GM19328 (cell line): ENCODE results near the gene ADAMTS5.

Source experiments
- ATAC-seq: cut with Tn5 transposase; IDR thresholded peaks from one replicate; pipeline ENCODE4 v1.9.1; 2021; ENCODE audit warnings: mild to moderate bottlenecking, moderate library complexity; ENCODE audit not compliant: unreplicated experiment

The ADAMTS5 gene

GRCh38 chr21:26949830-26950229, 17.1 kb downstream of the ADAMTS5 start:
- no peak for ATAC-seq

DNA sequence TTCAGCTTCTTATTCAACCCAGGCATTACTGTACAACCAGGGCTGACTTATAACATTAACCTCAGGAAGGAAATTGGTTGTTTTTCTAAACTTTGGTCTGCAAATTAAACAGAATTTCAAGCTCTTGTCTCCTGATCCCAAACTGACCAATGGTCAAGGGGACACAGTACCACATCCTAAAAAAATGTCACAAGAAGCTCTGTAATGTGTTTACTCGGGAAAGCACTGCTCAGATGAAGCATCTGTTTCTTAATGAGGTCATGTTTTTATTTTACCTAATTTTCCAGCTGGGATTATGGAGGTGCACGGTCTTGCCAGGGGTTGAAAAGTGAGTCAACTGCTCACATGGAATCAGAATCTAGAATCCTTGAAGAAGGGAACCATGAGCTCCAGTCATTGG, 18.7 kb downstream of the ADAMTS5 start:
- no peak for ATAC-seq

- ATAC-seq: no peak
Observed at GRCh38 chr21:26946744-26947446, 20.0 kb downstream of the ADAMTS5 start.

- no peak for ATAC-seq
Observed at GRCh38 chr21:26945916-26946675, 20.8 kb downstream of the ADAMTS5 start.

GRCh38 chr21:26943921-26944320, 23.0 kb downstream of the ADAMTS5 start:
- ATAC-seq: no peak

GRCh38 chr21:26941421-26941820, 25.5 kb downstream of the ADAMTS5 start:
- ATAC-seq: no peak

GRCh38 chr21:26939601-26940111, 27.2 kb downstream of the ADAMTS5 start:
- no peak for ATAC-seq

DNA sequence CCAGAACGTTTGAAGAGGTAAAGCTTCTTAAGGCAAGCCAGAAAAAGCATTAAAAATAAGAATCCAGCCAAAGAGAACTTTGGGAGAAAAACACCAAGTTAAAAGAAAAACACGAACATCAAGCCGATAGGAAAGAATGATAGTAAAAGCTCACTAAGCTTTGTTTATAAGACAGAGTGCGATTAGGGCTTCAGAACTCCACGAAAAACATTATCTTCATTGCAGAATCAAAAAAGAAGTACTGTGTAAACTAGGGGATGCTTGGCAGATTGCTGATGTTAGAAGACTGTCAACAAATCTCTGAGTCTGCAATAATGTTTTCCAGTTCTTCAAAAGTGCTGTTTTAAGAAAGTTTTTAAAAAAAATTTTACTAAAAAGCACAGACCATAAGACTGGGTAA, 30.2 kb downstream of the ADAMTS5 start:
- no peak for ATAC-seq

DNA sequence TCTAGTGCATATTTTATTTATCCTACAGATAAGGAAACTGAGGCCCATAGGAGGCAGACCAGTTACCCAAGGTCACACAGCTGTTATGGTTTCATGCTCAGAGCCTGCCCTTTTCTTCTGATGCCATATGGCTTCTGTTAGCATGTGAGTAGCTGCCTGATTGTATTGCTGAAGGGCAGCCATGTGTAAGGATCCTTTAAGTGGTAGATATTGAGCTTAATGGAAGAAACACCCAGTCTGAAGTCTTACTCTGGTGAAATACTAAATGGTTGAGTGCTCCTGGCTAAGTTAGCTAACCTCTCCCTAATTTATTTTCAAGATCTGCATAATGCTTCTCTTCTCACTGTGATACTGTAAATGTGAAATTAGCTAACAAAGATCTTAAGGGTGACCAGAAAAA, 30.9 kb downstream of the ADAMTS5 start:
- no peak for ATAC-seq

DNA sequence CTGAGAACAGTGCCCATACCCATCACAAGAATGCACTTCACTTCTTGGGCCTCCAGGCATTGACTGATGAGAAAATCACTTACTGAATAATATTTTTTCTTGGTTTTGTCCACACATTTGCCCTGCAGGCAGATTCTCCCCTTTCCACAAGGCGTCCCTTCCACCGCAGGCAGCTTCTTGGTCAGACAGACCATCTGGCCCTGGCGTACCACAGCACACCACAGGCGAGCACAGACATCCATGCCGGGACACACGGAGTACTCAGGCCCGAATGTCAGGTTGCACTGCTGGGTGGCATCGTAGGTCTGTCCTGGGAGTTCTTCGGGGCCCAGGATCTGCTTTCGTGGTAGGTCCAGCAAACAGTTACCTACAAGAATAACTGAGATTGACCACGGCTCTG, 32.5 kb downstream of the ADAMTS5 start:
- ATAC-seq: no peak

DNA sequence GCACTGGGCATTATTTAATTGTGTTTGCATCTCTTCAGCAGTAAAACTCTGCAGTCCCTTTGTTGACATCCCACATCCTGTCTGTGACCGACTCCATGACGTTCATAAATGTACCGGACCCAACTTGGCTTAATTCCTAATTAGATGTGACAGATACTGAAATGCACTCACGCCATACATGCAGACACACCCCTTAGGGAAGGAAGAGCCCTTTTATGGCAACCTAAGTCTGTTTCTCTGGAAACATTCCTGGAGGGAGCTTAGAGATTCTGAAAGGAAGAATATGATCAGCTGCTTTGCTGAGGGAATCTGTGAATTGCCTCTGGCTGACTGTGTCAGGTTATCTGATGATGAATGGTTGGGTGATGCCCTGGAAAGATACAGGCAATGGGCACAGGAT, 33.4 kb downstream of the ADAMTS5 start:
- ATAC-seq: no peak

DNA sequence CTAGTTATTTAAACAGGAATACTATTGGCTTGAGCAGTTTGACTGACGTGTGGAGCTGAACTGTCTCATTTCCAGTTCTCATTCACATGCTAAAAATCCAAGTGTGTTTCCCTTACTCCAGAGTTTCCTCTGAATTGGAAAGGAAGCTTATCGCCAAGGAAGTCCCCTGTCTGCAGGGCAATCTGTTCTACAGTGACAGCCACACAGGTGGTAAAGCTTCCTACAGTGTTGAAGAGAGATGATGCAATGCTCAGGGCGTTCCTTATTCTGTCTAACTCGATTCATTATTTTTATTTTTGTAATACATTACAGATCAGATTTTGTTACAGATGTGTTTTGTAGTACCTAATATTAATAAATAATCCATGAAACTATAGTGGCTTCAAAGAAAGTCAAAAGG, 41.3 kb downstream of the ADAMTS5 start:
- ATAC-seq: no peak

GRCh38 chr21:26925122-26925521, 41.8 kb downstream of the ADAMTS5 start:
- ATAC-seq: no peak

GRCh38 chr21:26923986-26924385, 42.9 kb downstream of the ADAMTS5 start:
- no peak for ATAC-seq

DNA sequence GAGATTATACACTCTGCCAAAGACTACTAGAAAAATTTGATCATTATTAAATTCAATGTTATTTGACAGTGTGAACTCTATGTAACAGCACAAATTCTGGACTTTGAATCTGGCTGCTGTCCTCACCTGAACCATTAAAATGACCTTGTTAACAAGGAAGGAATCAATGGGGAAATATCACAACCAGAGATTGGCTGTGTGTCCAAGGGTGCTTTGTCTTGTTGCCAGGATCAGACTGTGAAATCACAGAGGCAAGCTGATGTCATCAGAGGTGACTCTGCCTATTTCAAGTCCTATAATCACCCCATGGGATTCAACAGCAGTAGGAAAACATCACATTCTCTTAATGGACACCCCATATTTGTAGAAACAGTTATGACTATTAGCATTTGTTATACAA, 46.8 kb downstream of the ADAMTS5 start:
- ATAC-seq: no peak

- ATAC-seq: no peak
Observed at GRCh38 chr21:26918323-26919079, 48.4 kb downstream of the ADAMTS5 start.

GRCh38 chr21:26916799-26917198, 50.1 kb downstream of the ADAMTS5 start:
- no peak for ATAC-seq

DNA sequence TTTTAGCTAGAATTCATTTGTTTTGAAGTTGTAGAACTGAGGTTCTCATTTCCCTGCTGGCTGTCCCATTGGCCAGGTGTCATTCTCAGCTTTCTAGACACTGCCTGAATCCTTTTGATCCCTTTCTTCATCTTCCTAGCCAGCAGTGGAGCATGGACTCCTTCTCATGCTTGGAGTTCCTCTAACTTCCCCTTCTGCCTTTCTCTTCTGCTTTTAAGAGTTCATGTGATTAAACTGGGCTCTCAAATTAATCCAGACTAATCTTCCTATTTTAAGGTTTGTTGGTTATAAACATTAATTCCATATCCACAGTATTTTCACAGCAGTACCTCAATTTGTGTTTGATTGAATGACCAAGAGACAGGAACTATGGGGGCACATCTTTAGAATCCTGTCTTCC, 52.3 kb downstream of the ADAMTS5 start:
- ATAC-seq: no peak

DNA sequence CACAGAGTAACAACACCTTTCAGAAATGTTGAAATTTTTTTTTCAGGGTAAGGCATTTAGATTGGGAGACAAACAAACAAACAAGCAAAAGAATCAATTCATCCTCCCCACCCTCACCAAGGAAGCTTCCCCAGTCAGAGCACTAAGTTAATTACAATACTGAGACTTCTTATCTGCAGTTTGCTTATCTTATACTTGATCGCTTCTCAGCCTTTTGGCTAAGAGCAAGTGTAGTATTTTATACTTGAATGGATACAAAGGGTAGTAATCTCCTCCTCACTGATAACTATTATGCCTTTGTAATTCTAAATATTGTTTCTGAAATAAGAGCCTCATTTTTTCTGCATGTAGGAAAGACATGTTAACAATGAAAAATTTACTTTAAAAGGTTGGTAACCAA, 54.4 kb downstream of the ADAMTS5 start:
- ATAC-seq: no peak

GRCh38 chr21:26909972-26910371, 56.9 kb downstream of the ADAMTS5 start:
- no peak for ATAC-seq

DNA sequence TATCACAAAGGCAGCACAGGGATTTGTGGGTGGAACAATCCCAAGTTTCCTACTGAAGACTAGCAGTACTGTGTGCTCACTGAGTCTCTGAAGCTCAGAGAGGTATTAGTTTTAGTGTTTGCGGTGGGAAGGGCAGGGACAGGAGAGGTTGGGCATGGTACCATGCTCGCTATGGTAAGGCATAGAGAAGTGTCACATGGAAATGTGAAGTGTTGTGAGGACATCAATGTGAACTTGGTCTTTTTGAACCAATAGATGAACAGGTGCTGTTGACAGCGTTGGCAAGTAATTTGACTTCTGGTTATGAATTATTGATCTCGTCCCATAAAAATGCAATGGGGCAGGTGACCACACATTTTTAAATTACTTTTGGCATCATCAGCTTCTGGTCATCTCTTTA, 65.9 kb downstream of the ADAMTS5 start:
- ATAC-seq: no peak

GRCh38 chr21:26892151-26892550, 74.7 kb downstream of the ADAMTS5 start:
- ATAC-seq: no peak
